OCI-LY1 (cell line): ENCODE measurements around the gene RAB14.

ENCODE experiments used
- H2AFZ ChIP-seq: fragments of 200-600 bp; sonication (generic), shearing (Covaris generic); 2 replicates; pipeline ENCODE4 v1.6.0; 2014; ENCODE audit warnings: antibody characterized with exemption, mild to moderate bottlenecking, low read length
- H3F3A ChIP-seq: fragments of 200-600 bp; sonication (generic), shearing (Covaris generic); 2 replicates; pipeline ENCODE4 v1.6.0; 2014; ENCODE audit warnings: mild to moderate bottlenecking, antibody characterized with exemption, low read length, moderate library complexity; ENCODE audit not compliant: insufficient read depth
- H3K27ac ChIP-seq: fragments of 200-600 bp; sonication (generic); 2 replicates; pipeline ENCODE4 v1.5.1; 2014; ENCODE audit warnings: low read length, mixed run types, mild to moderate bottlenecking, low read depth; ENCODE audit not compliant: poor library complexity, severe bottlenecking
- H3K27me3 ChIP-seq: fragments of 200-600 bp; sonication (generic); 2 replicates; pipeline ENCODE4 v1.6.0; 2014; ENCODE audit warnings: antibody characterized with exemption, mild to moderate bottlenecking, low read length, moderate library complexity; ENCODE audit not compliant: insufficient read depth
- H3K36me3 ChIP-seq: fragments of 200-600 bp; sonication (generic); 2 replicates; pipeline ENCODE4 v1.6.1; 2014; ENCODE audit warnings: mild to moderate bottlenecking, antibody characterized with exemption, low read length, moderate library complexity, mixed read lengths; ENCODE audit not compliant: insufficient read depth
- H3K4me1 ChIP-seq: fragments of 200-600 bp; sonication (generic); 2 replicates; pipeline ENCODE4 v1.5.1; 2014; ENCODE audit warnings: mild to moderate bottlenecking, low read length, moderate library complexity; ENCODE audit not compliant: insufficient read depth, severe bottlenecking
- H3K4me2 ChIP-seq: fragments of 200-600 bp; sonication (generic), shearing (Covaris generic); 2 replicates; pipeline ENCODE4 v1.6.1; 2014; ENCODE audit warnings: low read length
- H3K4me3 ChIP-seq: fragments of 200-600 bp; sonication (generic); 2 replicates; pipeline ENCODE4 v1.5.1; 2014; ENCODE audit warnings: low read length, low read depth, mild to moderate bottlenecking, mixed read lengths; ENCODE audit not compliant: poor library complexity, severe bottlenecking
- H3K79me2 ChIP-seq: fragments of 200-600 bp; shearing (Covaris generic); 2 replicates; pipeline ENCODE4 v1.6.1; 2016; ENCODE audit warnings: mixed run types, low read length, mixed read lengths; ENCODE audit not compliant: insufficient read depth
- H3K9ac ChIP-seq: fragments of 200-600 bp; sonication (generic), shearing (Covaris generic); 2 replicates; pipeline ENCODE4 v1.6.1; 2014; ENCODE audit warnings: mild to moderate bottlenecking, low read length, mixed read lengths
- H3K9me2 ChIP-seq: fragments of 200-600 bp; sonication (generic), shearing (Covaris generic); 2 replicates; pipeline ENCODE4 v1.6.1; 2014; ENCODE audit warnings: low read depth, mild to moderate bottlenecking, low read length, mixed read lengths
- H3K9me3 ChIP-seq: fragments of 200-600 bp; shearing (Covaris generic); 2 replicates; pipeline ENCODE4 v1.6.1; 2014; ENCODE audit warnings: low read length, mixed read lengths
- H4K20me1 ChIP-seq: fragments of 200-600 bp; sonication (generic), shearing (Covaris generic); 2 replicates; pipeline ENCODE4 v1.6.0; 2016; ENCODE audit warnings: mild to moderate bottlenecking, low read length; ENCODE audit not compliant: insufficient read depth
- CTCF ChIP-seq: fragments of 200-600 bp; sonication (generic), shearing (Covaris generic); IDR thresholded peaks from 2 replicates; pipeline ENCODE4 v1.5.1; 2017; ENCODE audit warnings: mild to moderate bottlenecking, antibody characterized with exemption, low read length, moderate library complexity, mixed read lengths
- EZH2 ChIP-seq: fragments of 200-600 bp; sonication (generic), shearing (Covaris generic); IDR thresholded peaks from 2 replicates; pipeline ENCODE4 v1.8.0; 2017; ENCODE audit warnings: borderline replicate concordance, mixed run types, mild to moderate bottlenecking, antibody characterized with exemption, low read length, moderate library complexity, mixed read lengths

RAB14 gene

GRCh38 chr9:121239851-121240250, 38.2 kb upstream of the RAB14 start:
- no peaks in the 10 kb centered on the region; the same call in 1 of the 2 replicates for H3K36me3 ChIP-seq
- H3F3A ChIP-seq: no peaks in the 10 kb centered on the region
- H3K9me2 ChIP-seq: no peaks in the 10 kb centered on the region
- no peaks in the 10 kb centered on the region for H4K20me1 ChIP-seq
- no peaks in the 10 kb centered on the region; the same call in 1 of the 2 replicates for H3K27me3 ChIP-seq
- no peaks in the 10 kb centered on the region for H3K79me2 ChIP-seq
- TF ChIP-seq EZH2 (no peak), CTCF (no peak)
- H3K4me3 ChIP-seq: no peak overlapping the region
- H3K9me3 ChIP-seq: no peaks in the 10 kb centered on the region; the same call in 1 of the 2 replicates
- no peak overlapping the region for H2AFZ ChIP-seq
- H3K9ac ChIP-seq: no peak overlapping the region
- H3K4me2 ChIP-seq: no peak overlapping the region
- no peaks in the 10 kb centered on the region for H3K4me1 ChIP-seq
- H3K27ac ChIP-seq: no peak overlapping the region

- no peaks in the 10 kb centered on the region for H3K27me3 ChIP-seq
- no peaks in the 10 kb centered on the region for H3K9me2 ChIP-seq
- H3K4me2 ChIP-seq: no peak overlapping the region
- H3K79me2 ChIP-seq: no peaks in the 10 kb centered on the region
- H3K27ac ChIP-seq: no peak overlapping the region
- no peak overlapping the region for H3K9ac ChIP-seq
- no peak overlapping the region for H3K4me3 ChIP-seq
- no peak overlapping the region for H2AFZ ChIP-seq
- no peaks in the 10 kb centered on the region; the same call in 1 of the 2 replicates for H3K36me3 ChIP-seq
- H4K20me1 ChIP-seq: no peaks in the 10 kb centered on the region
- H3K4me1 ChIP-seq: no peaks in the 10 kb centered on the region
- no peaks in the 10 kb centered on the region for H3K9me3 ChIP-seq
- TF ChIP-seq CTCF (no peak), EZH2 (no peak)
- no peaks in the 10 kb centered on the region for H3F3A ChIP-seq
These were observed 37.4 kb upstream of the RAB14 start for GRCh38 chr9:121239071-121239470.

GRCh38 chr9:121237916-121238315, 36.2 kb upstream of the RAB14 start:
- Histone ChIP-seq H3K36me3 (no peaks in the 10 kb centered on the region; the same call in 1 of the 2 replicates), H3K9me2 (no peaks in the 10 kb centered on the region), H3K4me2 (no peak overlapping the region), H4K20me1 (no peaks in the 10 kb centered on the region), H3K27ac (no peak overlapping the region), H3F3A (no peaks in the 10 kb centered on the region), H2AFZ (no peak overlapping the region), H3K9ac (no peak overlapping the region), H3K27me3 (no peaks in the 10 kb centered on the region), H3K4me1 (no peaks in the 10 kb centered on the region), H3K4me3 (no peak overlapping the region), H3K9me3 (no peaks in the 10 kb centered on the region), H3K79me2 (no peaks in the 10 kb centered on the region)
- no peak for TF ChIP-seq CTCF
- TF ChIP-seq EZH2: no peak
